Measurements from ENCODE around the gene CEP295NL.

- TF ChIP-seq CTCF (IDR thresholded peaks at IDR 0.05 in 8 of 11, conservative IDR thresholded peaks at IDR 0.05 in 3 of 11) (no peak), POLR2A (IDR thresholded peaks at IDR 0.05) (no peak), POLR2AphosphoS5 (IDR thresholded peaks at IDR 0.05) (no peak)
Measured at GRCh38 chr17:78950870-78951269, 47.9 kb upstream of the CEP295NL start.

All from spleen (tissue), 7 donors.